Brain microvascular endothelial cell (primary cell): ENCODE results near the gene CEACAM7.
"Not testable (repeated sequence)": the region's sequence is repeated elsewhere in the genome, so short reads cannot be mapped to it uniquely, and the experiment has no call there.

ENCODE experiments used
- DNase-seq: peaks from one replicate; pipeline ENCODE4 v3.0.0-alpha.2; 2020
- H3K27ac ChIP-seq: fragments of 250-450 bp; sonication (Bioruptor Pico); 2 replicates; pipeline ENCODE4 v1.5.1; 2020; ENCODE audit warnings: mild to moderate bottlenecking, moderate library complexity
- H3K27me3 ChIP-seq: fragments of 250-450 bp; sonication (Bioruptor Pico); replicated peaks from 2 replicates; pipeline ENCODE4 v1.5.1; 2020; ENCODE audit warnings: mild to moderate bottlenecking
- H3K36me3 ChIP-seq: fragments of 250-450 bp; sonication (Bioruptor Pico); replicated peaks from 2 replicates; pipeline ENCODE4 v1.5.1; 2020; ENCODE audit warnings: mild to moderate bottlenecking
- H3K4me3 ChIP-seq: 2 replicates; pipeline ENCODE4 v1.5.1; 2011; ENCODE audit warnings: low read depth, mild to moderate bottlenecking, control low read depth, low read length, moderate library complexity
- in situ Hi-C: cut with HindIII; loops from 2 replicates; pipeline ENCODE4 v1.10.0; 2017; ENCODE audit warnings: low sequenced_read_pairs, low pct_ligation_motif_present
- TF ChIP-seq, protein P1 (sequence below): IDR thresholded peaks from 2 replicates; pipeline ENCODE4 v1.5.1; 2011; ENCODE audit warnings: low read depth, mild to moderate bottlenecking, moderate library complexity, low read length, control low read depth, inconsistent platforms; ENCODE audit errors: missing control alignments

The CEACAM7 gene

DNA sequence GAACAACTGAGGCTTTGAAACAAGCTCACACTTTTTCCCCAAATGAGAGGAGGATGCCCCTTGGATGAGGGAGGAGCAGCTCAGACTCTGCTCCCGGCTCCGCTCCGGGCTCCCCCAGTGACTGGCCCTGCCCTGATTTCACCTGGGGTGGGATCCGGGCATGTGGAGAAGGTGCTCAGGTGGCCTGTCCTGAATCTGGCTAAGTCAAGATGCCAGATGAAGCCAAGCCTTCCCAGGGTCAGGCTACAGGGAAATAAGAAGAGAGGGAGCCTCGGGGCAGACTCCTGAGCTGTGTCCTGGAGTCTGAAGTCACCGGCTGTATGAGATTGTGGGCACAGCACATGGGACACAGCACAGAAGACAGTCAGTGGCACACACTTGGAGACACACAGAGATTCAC is 30.7 kb upstream of the CEACAM7 start:
- in situ Hi-C loops: no loop called here
- TF ChIP-seq, protein P1, sequence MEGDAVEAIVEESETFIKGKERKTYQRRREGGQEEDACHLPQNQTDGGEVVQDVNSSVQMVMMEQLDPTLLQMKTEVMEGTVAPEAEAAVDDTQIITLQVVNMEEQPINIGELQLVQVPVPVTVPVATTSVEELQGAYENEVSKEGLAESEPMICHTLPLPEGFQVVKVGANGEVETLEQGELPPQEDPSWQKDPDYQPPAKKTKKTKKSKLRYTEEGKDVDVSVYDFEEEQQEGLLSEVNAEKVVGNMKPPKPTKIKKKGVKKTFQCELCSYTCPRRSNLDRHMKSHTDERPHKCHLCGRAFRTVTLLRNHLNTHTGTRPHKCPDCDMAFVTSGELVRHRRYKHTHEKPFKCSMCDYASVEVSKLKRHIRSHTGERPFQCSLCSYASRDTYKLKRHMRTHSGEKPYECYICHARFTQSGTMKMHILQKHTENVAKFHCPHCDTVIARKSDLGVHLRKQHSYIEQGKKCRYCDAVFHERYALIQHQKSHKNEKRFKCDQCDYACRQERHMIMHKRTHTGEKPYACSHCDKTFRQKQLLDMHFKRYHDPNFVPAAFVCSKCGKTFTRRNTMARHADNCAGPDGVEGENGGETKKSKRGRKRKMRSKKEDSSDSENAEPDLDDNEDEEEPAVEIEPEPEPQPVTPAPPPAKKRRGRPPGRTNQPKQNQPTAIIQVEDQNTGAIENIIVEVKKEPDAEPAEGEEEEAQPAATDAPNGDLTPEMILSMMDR: no peak
- no peak overlapping the region for H3K4me3 ChIP-seq

DNA sequence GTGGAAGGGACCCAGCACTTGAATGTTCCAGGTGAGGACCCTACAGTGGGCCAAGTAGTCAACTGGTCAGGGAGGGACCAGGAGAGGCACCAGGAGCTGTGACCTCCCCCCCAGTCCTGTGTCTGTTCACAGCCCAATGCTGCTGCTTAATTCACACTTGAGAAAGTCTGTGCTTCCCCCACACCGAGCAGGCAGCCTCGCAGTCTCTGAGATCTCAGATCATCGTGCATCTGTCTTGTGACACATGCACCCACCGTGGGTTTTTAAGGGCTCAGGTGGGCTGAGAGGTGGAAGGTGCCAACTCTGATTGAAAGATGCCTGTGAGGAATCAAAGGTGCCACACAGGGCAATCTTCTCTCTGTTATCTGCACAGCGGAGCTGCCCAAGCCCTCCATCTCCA is 26.5 kb upstream of the CEACAM7 start:
- Histone ChIP-seq H3K36me3 (no peaks in the 10 kb centered on the region), H3K4me3 (no peak overlapping the region), H3K27ac (no peak overlapping the region), H3K27me3 (no peaks in the 10 kb centered on the region)
- no peak for DNase-seq
- TF ChIP-seq, protein P1: no peak
- in situ Hi-C loops: no loop called here

More for the DNA sequence above, 30.7 kb upstream of the CEACAM7 start:
- Histone ChIP-seq H3K27ac (no peak overlapping the region), H3K36me3 (no peaks in the 10 kb centered on the region), H3K27me3 (no peaks in the 10 kb centered on the region)
- DNase-seq: no peak

DNA sequence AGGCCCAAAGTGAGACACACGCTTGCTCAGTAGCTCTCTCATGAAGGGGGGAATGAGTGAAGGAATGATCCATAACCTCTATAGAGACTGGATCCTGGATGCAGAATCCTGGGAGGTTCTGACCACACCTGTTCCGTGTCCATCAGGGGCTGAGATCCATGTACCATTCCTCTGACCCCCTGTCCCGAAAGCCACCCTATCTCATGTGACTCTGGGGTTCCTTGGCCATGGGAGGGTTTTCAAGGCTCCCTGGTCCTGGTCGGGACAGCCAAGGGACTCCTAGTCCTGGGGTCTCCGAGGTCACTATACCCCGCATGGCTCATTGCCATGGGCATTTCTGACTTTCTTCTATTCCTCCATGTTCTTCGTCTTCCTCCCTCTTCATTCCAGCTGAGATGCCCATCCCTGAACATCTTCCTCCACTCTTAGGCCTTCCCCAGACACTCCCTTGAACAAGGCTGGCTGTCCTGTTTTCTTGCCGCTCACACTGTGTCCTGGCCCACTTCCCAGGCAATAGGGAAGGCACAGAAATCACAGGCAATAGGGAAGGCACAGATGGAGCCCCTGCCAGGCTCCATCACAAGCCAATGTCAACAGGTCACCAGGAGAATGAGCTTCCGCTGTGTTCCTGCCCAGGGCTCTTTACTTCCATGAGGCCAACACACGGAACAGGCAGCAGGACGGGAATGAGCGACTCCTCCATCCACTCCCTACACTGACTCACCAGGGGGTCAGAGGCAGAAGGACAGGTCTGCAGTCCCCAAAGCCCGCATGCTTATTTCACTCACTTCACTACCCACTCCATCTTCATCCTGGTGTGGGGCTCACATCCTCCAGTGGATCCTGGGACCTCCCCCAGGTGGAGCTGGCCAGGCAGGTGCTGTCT is 23.5 kb upstream of the CEACAM7 start:
- Histone ChIP-seq H3K36me3 (no peaks in the 10 kb centered on the region), H3K27me3 (no peaks in the 10 kb centered on the region), H3K27ac (no peak overlapping the region), H3K4me3 (no peak overlapping the region)
- DNase-seq: no peak
- in situ Hi-C loops: no loop called here
- TF ChIP-seq, protein P1: no peak

DNA sequence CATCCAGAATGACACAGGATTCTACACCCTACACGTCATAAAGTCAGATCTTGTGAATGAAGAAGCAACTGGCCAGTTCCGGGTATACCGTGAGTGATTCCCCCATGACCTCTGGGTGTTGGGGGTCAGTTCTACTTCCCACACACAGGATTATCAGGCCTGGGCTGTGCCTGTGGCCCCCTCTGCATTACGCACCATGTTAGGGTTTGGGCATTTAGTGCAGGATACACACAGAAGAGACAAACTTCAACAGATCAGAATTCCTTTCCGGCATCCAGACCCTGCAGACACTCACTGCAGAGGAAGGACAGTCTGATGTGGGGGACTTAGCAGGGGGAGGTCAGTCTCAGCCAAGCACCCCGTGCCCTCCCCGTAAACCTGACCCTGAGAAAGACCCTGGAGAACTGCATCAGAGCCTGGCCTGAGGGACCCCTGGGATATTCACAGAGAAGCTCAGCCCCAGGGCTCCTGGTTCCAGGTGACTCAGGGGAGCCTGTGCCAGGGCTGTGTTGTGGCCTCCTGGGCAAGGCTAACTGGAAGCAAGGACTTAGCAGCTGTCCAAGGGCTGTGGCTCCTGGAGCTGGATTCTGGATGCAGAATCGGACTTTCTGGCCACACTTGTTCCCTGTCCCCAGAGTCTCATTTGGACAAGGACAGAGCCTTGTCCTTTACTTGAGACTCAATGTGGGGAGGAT is 22.0 kb upstream of the CEACAM7 start:
- in situ Hi-C loops: no loop called here
- no peak overlapping the region for H3K27ac ChIP-seq
- TF ChIP-seq, protein P1: no peak
- DNase-seq: no peak
- H3K27me3 ChIP-seq: no peaks in the 10 kb centered on the region
- H3K4me3 ChIP-seq: no peak overlapping the region
- no peaks in the 10 kb centered on the region for H3K36me3 ChIP-seq

DNA sequence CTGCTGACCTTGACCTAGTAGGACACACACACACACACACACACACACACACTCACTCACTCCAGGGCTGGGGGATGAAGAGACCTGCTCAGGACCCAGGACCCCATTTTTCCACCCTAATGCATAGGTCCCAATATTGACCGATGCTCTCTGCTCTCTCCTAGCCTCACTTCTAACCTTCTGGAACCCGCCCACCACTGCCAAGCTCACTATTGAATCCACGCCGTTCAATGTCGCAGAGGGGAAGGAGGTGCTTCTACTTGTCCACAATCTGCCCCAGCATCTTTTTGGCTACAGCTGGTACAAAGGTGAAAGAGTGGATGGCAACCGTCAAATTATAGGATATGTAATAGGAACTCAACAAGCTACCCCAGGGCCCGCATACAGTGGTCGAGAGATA is 21.4 kb upstream of the CEACAM7 start:
- H3K36me3 ChIP-seq, H3K27me3 ChIP-seq, H3K4me3 ChIP-seq, DNase-seq, in situ Hi-C loops, H3K27ac ChIP-seq: not testable (repeated sequence)

DNA sequence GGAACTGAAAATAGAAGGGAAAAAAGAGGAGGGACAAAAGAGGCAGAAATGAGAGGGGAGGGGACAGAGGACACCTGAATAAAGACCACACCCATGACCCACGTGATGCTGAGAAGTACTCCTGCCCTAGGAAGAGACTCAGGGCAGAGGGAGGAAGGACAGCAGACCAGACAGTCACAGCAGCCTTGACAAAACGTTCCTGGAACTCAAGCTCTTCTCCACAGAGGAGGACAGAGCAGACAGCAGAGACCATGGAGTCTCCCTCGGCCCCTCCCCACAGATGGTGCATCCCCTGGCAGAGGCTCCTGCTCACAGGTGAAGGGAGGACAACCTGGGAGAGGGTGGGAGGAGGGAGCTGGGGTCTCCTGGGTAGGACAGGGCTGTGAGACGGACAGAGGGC is 20.4 kb upstream of the CEACAM7 start, which contains the start of gene CEACAM5:
Gene CEACAM5, plus strand, starts transcription at position 146 of the 400 bp plus-strand sequence. Its CDS starts 106 bp downstream, at position 252.
- Histone ChIP-seq H3K27me3 (no peaks in the 10 kb centered on the region), H3K4me3 (no peak within 1 kb of the TSS), H3K36me3 (no peaks in the 10 kb centered on the region), H3K27ac (no peak within 1 kb of the TSS)
- in situ Hi-C loops: no loop called here
- DNase-seq: no peak
- TF ChIP-seq, protein P1: no peak
